ENCODE data around the gene CEND1. TPM values are rescaled to one million over a fixed set of nuclear protein-coding genes. Genes with fewer than 3 reads are reported as not detected.
A peak's percentile ranks its signal among the peaks of the same experiment; 100 is the strongest.

Gene CEND1
- total RNA-seq, 1 donor from 2014 or later = 0.43 TPM

DNA sequence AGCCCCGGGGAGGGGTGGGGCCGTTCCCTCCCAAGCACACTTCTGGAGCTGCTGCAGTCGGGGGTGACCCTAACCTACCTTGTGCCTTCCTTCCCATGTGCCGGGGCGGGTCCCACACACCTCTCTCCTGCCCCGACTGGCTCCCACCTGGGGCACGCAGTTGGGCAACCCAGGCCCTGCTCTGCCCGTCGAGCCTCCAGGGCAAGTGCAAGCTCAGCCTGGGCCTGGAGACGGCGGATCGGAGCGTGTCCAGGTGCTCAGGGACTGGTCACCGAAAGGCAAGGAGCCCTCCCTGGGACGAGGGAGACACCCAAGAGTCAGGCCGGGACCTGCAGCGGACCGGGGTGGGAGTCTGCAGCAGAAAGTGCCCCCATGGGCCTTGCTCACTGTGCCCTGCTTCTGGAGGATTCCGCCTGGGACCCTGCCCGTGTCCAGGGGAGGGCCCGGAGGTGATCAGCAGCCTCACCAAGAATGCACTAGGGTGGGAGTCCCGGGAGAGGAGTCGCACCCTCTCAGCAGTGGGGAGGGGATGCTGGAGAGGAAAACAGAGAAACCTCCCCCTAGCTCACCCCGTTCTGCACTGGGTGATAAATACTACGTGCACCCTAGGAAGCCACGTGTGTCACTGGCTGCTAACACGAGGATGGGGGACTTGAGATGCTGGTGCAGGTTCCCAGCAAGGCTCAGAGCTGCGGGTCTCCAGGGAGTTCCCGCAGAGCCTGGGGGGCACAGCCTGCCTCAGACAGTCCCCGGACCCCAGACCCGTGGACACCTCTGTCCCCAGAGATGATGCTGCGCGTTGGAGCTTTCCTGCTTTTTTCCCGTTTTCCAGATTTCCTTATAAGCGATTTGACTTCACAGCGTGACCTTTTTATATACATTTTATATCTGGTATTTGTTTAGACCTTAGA, 7.4 kb downstream of the CEND1 start:
- peak; percentile 45 for DNase-seq (ENCODE audit: low spot score)
- no peak for ATAC-seq

DNA sequence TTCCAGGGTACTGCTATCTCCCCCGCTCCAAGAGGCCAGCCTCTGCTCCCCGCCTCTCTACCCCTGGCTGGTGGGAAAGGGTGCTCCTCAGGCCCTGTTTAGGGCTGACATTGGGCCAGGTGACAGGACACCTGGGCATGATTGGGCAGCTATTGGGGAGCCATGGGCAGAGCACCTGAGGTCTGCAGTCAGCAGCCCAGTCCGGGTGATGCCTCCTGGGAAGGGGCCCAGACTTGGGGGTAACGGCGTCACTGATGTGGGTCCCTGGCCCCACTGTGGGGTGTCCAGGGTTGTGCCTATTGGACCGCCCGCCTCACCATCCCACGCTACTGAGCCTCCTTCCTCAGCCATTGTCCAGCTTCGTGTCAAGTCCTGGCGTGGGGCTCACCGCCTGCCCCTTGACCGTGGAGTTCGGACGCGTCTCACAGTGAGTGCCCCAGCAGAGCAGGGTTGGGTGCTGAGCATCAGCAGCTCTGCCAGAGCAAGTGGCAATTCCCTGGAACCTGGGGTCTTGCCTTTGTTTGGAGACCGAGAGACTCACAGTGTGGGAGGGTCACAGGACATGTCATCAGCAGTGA, 9.8 kb downstream of the CEND1 start:
- DNase-seq (ENCODE audit: low spot score) (no peak), ATAC-seq (no peak)

DNA sequence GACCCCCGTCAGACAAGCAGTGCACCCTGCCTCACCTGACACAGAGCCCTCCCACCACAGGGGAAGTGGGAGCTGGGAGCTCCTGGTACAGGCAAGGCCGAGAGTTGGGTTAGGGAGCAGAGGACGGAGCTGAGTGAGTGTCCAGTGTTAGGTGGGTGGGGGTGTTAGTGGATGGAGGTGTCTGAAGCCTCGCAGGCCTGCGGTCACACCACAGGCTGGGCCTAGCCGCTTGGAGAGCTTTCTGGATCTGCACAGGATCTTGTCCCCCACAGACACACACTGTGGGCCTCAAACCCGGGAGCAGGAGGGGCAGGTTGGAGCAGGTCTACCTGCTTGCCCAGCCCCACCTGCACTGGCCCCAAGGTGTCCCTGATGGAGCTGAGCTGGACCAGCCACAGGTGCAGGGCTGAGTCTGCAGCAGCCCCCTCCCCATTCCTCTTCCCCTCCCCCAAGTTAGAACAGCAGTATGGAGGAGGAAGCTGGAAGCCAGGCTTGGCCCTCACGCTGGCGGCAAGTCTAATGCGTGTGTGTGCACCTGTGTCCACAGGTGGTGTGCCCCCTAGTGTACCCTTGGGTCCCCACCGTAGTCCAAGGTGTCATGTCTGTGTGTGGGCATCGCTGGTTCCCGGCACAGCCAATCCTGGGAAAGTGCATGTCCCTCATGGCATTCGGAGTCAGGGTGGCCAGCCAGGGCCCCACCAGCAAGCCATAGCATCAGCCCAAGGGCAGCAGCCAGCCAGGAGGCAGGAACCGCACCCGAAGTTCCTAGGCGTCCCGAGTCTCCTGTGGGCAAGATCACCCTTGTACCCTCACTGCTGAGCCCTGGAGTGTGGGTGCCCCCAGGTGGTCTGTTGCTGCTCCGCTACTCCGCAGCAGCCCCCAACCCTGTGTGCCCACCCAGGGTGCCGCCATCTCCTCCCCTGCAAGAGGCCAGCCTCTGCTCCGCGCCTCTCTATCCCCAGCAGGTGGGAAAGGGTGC, 10.6 kb downstream of the CEND1 start:
- ATAC-seq (no peak), DNase-seq (ENCODE audit: low spot score) (peak; percentile 45)

DNA sequence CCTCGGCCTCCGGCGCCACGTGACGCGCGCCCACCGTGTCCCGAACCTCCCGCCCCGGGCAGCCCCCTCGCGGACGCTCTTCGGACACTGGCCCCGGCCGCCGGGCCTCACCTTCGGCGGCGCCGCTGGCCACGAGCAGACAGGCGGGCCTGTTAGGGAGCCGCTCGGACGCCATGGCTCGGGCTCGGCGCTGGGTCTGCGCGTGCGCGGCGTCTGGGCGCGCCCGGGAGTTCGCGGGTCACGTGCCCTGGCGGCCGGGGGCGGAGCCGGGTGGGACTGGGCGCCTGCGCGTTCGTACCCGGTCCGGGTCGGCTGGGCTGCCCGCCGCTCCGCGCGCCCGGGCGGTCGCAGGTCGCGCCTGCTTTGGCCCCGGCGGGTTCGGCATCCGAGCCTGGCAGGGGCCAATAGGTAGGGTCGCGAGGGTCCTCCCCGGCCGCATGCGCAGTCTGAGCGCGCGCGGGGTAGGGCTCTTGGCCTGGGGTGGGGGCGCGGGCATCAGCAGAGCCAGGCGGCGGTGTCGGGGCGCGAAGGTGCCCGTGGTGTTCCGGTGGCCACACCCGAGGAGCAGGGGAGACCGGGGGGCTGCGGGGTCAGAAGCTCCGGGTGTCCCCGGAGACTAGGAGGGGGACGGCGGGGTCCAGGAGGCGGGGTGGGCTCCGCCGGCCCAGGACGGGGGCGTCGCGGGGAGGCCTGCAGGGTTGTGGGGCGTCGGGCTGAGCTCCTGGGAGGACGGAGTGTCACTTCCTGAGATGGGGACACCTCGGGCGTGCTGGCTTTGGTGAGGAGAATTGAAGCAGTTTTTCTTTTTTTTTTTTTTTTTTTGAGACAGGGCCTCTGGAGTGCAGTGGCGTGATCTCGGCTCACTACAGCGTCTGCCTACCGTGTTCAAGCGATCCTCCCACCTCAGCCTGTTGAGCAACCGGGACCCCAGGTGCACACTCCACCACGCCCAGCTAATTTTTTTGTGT, 12.3 kb downstream of the CEND1 start, which contains the start of gene GATD1:
Gene GATD1, minus strand, starts transcription at position 200 of the 968 bp plus-strand sequence. Its CDS starts 25 bp downstream, at position 175.
- DNase-seq (ENCODE audit: low spot score) (peak; percentile 95), ATAC-seq (peak; percentile 81)

DNA sequence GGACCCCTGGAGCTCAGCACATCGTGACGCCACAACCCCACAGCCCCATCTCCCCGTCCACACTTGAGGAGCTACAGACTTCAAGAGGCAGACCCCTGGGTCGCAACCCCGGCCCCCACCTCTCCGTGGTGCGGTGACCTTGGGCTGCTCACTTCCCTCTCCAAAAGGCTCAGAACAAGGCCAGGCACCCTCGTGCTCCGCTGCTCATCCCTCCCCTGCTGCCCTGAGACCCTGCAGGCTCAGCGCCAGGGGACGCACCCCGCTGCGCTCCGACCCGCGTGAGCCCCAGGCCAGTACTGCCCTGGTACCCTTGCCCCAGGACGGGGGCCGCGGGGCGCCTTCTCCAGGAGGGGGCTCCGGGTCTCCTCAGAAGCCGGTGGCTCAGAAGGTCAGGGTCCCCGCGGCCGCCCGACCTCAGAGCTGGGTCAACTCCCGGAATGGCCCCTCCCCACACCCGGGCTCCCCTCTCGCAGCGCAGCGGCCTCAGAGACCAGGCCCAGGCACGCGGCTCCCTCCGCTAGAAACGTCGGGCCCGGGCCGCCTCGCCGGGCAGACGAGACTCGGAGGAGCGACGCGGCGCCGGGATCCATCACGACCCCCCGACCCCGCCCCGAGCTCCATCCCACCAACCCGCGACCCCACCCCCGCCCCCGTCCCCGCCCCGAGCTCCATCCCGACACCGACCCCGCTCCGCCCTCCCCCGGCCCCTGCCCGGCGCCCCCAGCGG, 13.2 kb downstream of the CEND1 start:
- DNase-seq (ENCODE audit: low spot score) (peak; percentile 54), ATAC-seq (peak; percentile 19)

- DNase-seq (ENCODE audit: low spot score) (no peak), ATAC-seq (no peak)
Measured at GRCh38 chr11:776263-776560, 13.7 kb downstream of the CEND1 start.

GRCh38 chr11:774873-775592, 14.9 kb downstream of the CEND1 start:
- ATAC-seq = no peak
- no peak for DNase-seq (ENCODE audit: low spot score)

DNA sequence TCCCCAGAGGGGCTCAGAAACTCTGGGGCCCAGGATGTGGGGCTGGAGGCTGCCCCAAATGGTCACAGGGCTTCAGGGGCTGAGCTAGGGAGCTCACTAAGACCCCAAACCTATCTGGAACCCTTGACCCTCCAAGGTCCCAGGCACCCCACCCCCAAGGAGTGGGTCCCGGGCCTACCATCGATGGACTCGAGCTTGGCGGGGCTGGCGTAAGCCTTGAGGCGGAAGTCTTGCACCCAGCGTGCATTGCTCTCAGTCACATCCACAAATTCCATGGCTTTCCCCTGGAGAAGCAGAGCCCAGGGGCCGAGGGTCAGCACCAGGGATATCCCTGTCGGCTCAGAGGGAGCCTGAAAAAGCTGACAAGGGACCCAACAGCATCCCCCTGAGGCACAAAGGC, 16.1 kb downstream of the CEND1 start:
- ATAC-seq = no peak

GRCh38 chr11:773425-773824, 16.5 kb downstream of the CEND1 start:
- ATAC-seq (no peak), DNase-seq (ENCODE audit: low spot score) (no peak)

More for the DNA sequence above, 16.1 kb downstream of the CEND1 start:
- no peak for DNase-seq (ENCODE audit: low spot score)

- DNase-seq (ENCODE audit: low spot score) (no peak), ATAC-seq (no peak)
Measured at GRCh38 chr11:772429-773390, 17.2 kb downstream of the CEND1 start.

DNA sequence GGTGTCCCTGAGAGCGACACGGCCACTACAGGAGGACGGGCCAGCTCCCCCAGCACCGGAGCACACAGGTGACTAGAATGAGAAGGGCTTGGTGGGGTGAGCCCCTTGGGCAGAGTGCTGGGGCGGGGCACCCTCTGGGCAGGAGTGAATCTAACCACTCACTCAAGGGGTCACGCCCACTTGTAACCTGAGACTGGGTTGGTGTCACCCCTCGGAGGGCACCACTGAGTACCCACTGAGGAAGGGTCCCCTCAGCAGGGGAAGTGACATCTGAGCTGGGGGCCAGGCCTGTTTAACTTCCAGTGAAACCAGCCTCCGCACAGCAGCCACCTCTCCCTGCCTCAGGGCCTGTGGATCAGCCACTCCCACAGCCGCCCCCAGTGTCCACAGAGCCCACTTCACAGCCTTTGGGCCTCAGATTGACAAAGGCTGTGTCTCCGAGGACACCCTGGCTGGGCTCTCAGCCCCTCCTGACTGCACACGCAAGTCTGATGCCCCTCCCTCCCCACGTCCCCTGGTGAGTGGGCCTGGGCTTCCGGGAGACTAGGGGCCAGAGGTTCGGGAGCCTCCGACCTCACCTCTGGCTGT, 18.2 kb downstream of the CEND1 start:
- no peak for DNase-seq (ENCODE audit: low spot score)
- ATAC-seq = no peak

- ATAC-seq (no peak), DNase-seq (ENCODE audit: low spot score) (no peak)
Measured at GRCh38 chr11:770642-771616, 19.0 kb downstream of the CEND1 start.

DNA sequence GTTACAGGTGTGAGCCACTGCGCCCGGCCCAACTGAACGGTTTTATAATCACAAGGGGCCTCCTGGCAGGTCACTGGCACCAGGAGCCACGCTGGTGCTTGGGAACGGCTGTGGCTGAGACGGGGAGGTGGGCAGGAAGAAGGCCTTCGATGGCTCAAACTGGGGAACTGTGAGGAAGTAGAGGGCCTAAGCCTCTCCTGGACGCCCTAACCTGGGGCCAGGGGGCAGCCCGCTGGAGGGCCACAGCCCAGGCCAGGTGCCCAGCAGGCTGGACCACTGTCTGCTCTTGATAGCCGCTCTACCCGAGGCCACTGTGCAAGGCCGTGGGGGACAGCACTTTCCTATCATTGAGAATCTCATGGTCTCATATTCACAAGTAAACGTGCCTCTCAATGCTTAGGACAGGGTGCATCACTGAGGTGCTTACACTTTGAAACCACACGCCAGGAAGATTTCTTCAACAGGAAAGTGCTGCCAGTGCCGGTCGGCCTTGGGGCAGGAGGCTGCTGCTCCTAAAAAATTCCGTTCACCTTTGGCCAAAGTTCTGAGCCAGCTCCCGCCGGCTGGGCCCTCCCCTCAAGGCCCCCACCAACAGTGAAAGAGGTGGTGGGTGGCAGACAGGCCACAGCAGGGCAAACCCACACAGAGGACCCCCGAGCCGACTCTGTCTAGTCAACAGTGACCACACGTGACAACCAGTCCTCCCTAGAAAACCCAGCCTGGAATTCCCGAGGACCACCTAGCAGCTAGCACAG, 19.8 kb downstream of the CEND1 start:
- ATAC-seq (no peak), DNase-seq (ENCODE audit: low spot score) (no peak)

- no peak for DNase-seq (ENCODE audit: low spot score)
- ATAC-seq = no peak
Measured at GRCh38 chr11:767238-767637, 22.7 kb downstream of the CEND1 start.

- ATAC-seq = no peak
- DNase-seq (ENCODE audit: low spot score) = no peak
Measured at GRCh38 chr11:766936-767210, 23.0 kb downstream of the CEND1 start.

Measured in left lobe of liver (tissue), 2 donors.